H1 (cell line): ENCODE results near the gene GAS2L1. TPM values are rescaled to one million over a fixed set of nuclear protein-coding genes. Genes with fewer than 3 reads are reported as not detected.

ENCODE experiments used
- CTCF ChIA-PET: fragments of 300-600 bp; sonication (Branson Sonifier 250); formaldehyde crosslinking; loops from one replicate; lab custom pipeline; 2021; ENCODE audit not compliant: partially characterized antibody; lab: Charles Lee
- POLR2A ChIA-PET: fragments of 300-600 bp; sonication (Branson Sonifier 250); formaldehyde crosslinking; loops from one replicate; lab custom pipeline; 2021; ENCODE audit warnings: inconsistent platforms; ENCODE audit not compliant: partially characterized antibody; lab: Charles Lee
- DNase-seq, 2 experiments: peaks; one replicate each; pipeline versions ENCODE4 v3.0.0 to v3.0.0-alpha.2; 2010 to 2022; ENCODE audit warnings: low spot score in 2 of 2, low read depth in 1 of 2, mixed read lengths in 1 of 2
- FAIRE-seq: peaks from 2 replicates; lab custom pipeline; 2011; peaks lifted over from hg19 to GRCh38; lab: Jason Lieb, UNC
- H2AFZ ChIP-seq: 2 replicates; pipeline ENCODE4 v1.8.1; 2012; ENCODE audit warnings: low read length, inconsistent platforms
- H2AK5ac ChIP-seq: 2 replicates; pipeline ENCODE4 v1.6.1; 2013; ENCODE audit warnings: low read depth, low read length
- H2BK120ac ChIP-seq: replicated peaks from 2 replicates; pipeline ENCODE3; 2013; ENCODE audit warnings: low read depth, low read length, inconsistent platforms
- H2BK12ac ChIP-seq: 2 replicates; pipeline ENCODE4 v1.6.1; 2013; ENCODE audit warnings: low read depth, low read length
- H2BK15ac ChIP-seq: 2 replicates; pipeline ENCODE4 v1.6.1; 2013; ENCODE audit warnings: low read length
- H2BK20ac ChIP-seq: 2 replicates; pipeline ENCODE4 v1.6.1; 2013; ENCODE audit warnings: low read length
- H2BK5ac ChIP-seq: 2 replicates; pipeline ENCODE4 v1.6.1; 2013; ENCODE audit warnings: low read depth, low read length
- H3K14ac ChIP-seq: 2 replicates; pipeline ENCODE4 v1.6.1; 2013; ENCODE audit warnings: inconsistent platforms; ENCODE audit not compliant: insufficient read length
- H3K18ac ChIP-seq: 2 replicates; pipeline ENCODE4 v1.6.1; 2013; ENCODE audit warnings: low read length; ENCODE audit errors: extremely low read depth
- H3K23ac ChIP-seq: 2 replicates; pipeline ENCODE4 v1.6.1; 2013; ENCODE audit warnings: inconsistent platforms; ENCODE audit not compliant: insufficient read length
- H3K23me2 ChIP-seq: 2 replicates; pipeline ENCODE4 v1.6.1; 2013; ENCODE audit warnings: low read depth, low read length
- H3K27ac ChIP-seq: 2 replicates; pipeline ENCODE4 v1.6.1; 2011; ENCODE audit warnings: low read depth, low read length, inconsistent platforms
- H3K27me3 ChIP-seq, 4 experiments: replicated peaks in 1 of 4; 1 replicate in 1 of 4; 2 replicates in 3 of 4; pipeline versions ENCODE4 v1.6.1 to v1.8.1; 2011 to 2013; ENCODE audit warnings: low read length in 3 of 4, mild to moderate bottlenecking in 3 of 4, inconsistent platforms in 2 of 4, mixed read lengths in 2 of 4, moderate library complexity in 1 of 4; ENCODE audit not compliant: control insufficient read depth in 3 of 4, insufficient read depth in 3 of 4; ENCODE audit errors: extremely low read depth in 1 of 4
- H3K36me3 ChIP-seq, 4 experiments: 2 replicates each; pipeline versions ENCODE4 v1.6.1 to v1.8.1; 2011 to 2013; ENCODE audit warnings: mild to moderate bottlenecking in 4 of 4, low read length in 3 of 4, moderate library complexity in 2 of 4, control low read depth in 1 of 4, inconsistent platforms in 1 of 4; ENCODE audit not compliant: insufficient read depth in 4 of 4, control insufficient read depth in 2 of 4
- H3K4ac ChIP-seq: replicated peaks from 2 replicates; pipeline ENCODE3; 2013; ENCODE audit warnings: low read length, low read depth, mixed read lengths, inconsistent platforms; ENCODE audit not compliant: insufficient read length
- H3K4me1 ChIP-seq, 4 experiments: replicated peaks in 1 of 4; 1 replicate in 1 of 4; 2 replicates in 3 of 4; pipeline versions ENCODE4 v1.6.1 to v1.8.1; 2011 to 2013; ENCODE audit warnings: low read length in 3 of 4, inconsistent platforms in 2 of 4, mixed read lengths in 1 of 4; ENCODE audit not compliant: insufficient read depth in 4 of 4, control insufficient read depth in 3 of 4
- H3K4me2 ChIP-seq, 2 experiments: 2 replicates each; pipeline versions ENCODE4 v1.6.1 to v1.8.1; 2011 to 2013; ENCODE audit warnings: low read depth in 2 of 2, low read length in 2 of 2, control low read depth in 1 of 2, inconsistent platforms in 1 of 2, mild to moderate bottlenecking in 1 of 2; ENCODE audit not compliant: insufficient read depth in 1 of 2
- H3K4me3 ChIP-seq, 4 experiments: fragments of 200-600, 300-600 bp in 1 of 4; sonication (generic), shearing (Covaris generic), sonication (Bioruptor Twin) in 1 of 4; 2 replicates each; pipeline versions ENCODE4 v1.5.1 to v1.8.1; 2011 to 2016; ENCODE audit warnings: low read length in 4 of 4, low read depth in 3 of 4, control low read depth in 2 of 4, inconsistent platforms in 2 of 4, mild to moderate bottlenecking in 2 of 4, mixed read lengths in 1 of 4, moderate library complexity in 1 of 4; ENCODE audit not compliant: insufficient read depth in 2 of 4; ENCODE audit errors: extremely low read depth in 1 of 4
- H3K56ac ChIP-seq: replicated peaks from 2 replicates; pipeline ENCODE3; 2013; ENCODE audit warnings: low read depth, mild to moderate bottlenecking, mixed read lengths, low read length, inconsistent platforms; ENCODE audit not compliant: insufficient read length
- H3K79me1 ChIP-seq: 2 replicates; pipeline ENCODE4 v1.6.1; 2013; ENCODE audit warnings: low read depth, low read length, control low read depth
- H3K79me2 ChIP-seq, 2 experiments: 2 replicates each; pipeline versions ENCODE4 v1.6.1 to v1.8.1; 2012 to 2013; ENCODE audit warnings: low read length in 2 of 2, mild to moderate bottlenecking in 2 of 2, inconsistent platforms in 1 of 2; ENCODE audit not compliant: insufficient read depth in 2 of 2, control insufficient read depth in 1 of 2
- H3K9ac ChIP-seq, 4 experiments: replicated peaks in 1 of 4; 1 replicate in 1 of 4; 2 replicates in 3 of 4; pipeline versions ENCODE4 v1.6.1 to v1.8.1; 2011 to 2013; ENCODE audit warnings: low read depth in 3 of 4, low read length in 3 of 4, control low read depth in 2 of 4, mild to moderate bottlenecking in 2 of 4, moderate library complexity in 2 of 4, inconsistent platforms in 1 of 4; ENCODE audit errors: extremely low read depth in 1 of 4
- H3K9me3 ChIP-seq, 2 experiments: 2 replicates each; pipeline versions ENCODE4 v1.6.1 to v1.8.1; 2012 to 2013; ENCODE audit warnings: mild to moderate bottlenecking in 2 of 2, moderate library complexity in 2 of 2, control low read depth in 1 of 2, inconsistent platforms in 1 of 2, low read depth in 1 of 2, low read length in 1 of 2, mixed read lengths in 1 of 2; ENCODE audit not compliant: insufficient read depth in 2 of 2
- H4K20me1 ChIP-seq, 2 experiments: replicated peaks in 1 of 2; 2 replicates each; pipeline versions ENCODE3 to v1.8.1; 2011 to 2013; ENCODE audit warnings: inconsistent platforms in 2 of 2, low read length in 2 of 2, mild to moderate bottlenecking in 1 of 2; ENCODE audit not compliant: insufficient read depth in 2 of 2, control insufficient read depth in 1 of 2
- H4K5ac ChIP-seq: 2 replicates; pipeline ENCODE4 v1.6.1; 2013; ENCODE audit warnings: low read length, low read depth, mixed read lengths, inconsistent platforms; ENCODE audit not compliant: insufficient read length
- H4K8ac ChIP-seq: 2 replicates; pipeline ENCODE4 v1.8.0; 2013; ENCODE audit warnings: mild to moderate bottlenecking, moderate library complexity, low read length, inconsistent platforms; ENCODE audit not compliant: insufficient read depth; ENCODE audit errors: extremely low read depth
- H4K91ac ChIP-seq: replicated peaks from 2 replicates; pipeline ENCODE3; 2013; ENCODE audit warnings: low read length, mixed read lengths, inconsistent platforms; ENCODE audit not compliant: insufficient read length
- FOSL1 ChIP-seq: IDR thresholded peaks from 2 replicates; pipeline ENCODE4 v1.6.1; 2011; ENCODE audit warnings: mild to moderate bottlenecking, low read depth, low read length, moderate library complexity; ENCODE audit not compliant: insufficient read depth
- POLR2AphosphoS5 ChIP-seq: IDR thresholded peaks from 2 replicates; pipeline ENCODE4 v1.6.1; 2011; ENCODE audit warnings: low read depth, low read length
- SUZ12 ChIP-seq: fragments of 200-600 bp; sonication (generic); IDR thresholded peaks from 2 replicates; pipeline ENCODE4 v1.6.1; 2012; ENCODE audit warnings: mild to moderate bottlenecking, inconsistent platforms, low read length, moderate library complexity, mixed read lengths
- WGBS, 2 experiments: shearing (Covaris generic) in 1 of 2; methylation state at CpG; one replicate each; pipeline versions ENCODE4 v1.1.6 to v1.1.7; 2013 to 2015; ENCODE audit warnings: low lambda C conversion rate in 2 of 2, mixed read lengths in 2 of 2, inconsistent platforms in 1 of 2, low coverage in 1 of 2, missing lambda C conversion rate in 1 of 2; ENCODE audit not compliant: insufficient replicate concordance in 2 of 2, insufficient coverage in 1 of 2, insufficient read length in 1 of 2; ENCODE audit errors: extremely low coverage in 1 of 2, missing lambda C conversion rate in 1 of 2; 5-methylcytosine and 5-hydroxymethylcytosine counted together
- polyA plus RNA-seq, 7 experiments: library from polyadenylated mRNA; depleted of rRNA in 3 of 7; stranded (reverse) in 5 of 7; unstranded in 2 of 7; fragments of >200 nt in 5 of 7; fragments of 200-250 nt in 2 of 7; gene quantifications; 1 replicate in 5 of 7; 2 replicates in 1 of 7; 4 replicates in 1 of 7; pipeline versions ENCODE4 v1.2.1 to v1.2.3, GENCODE V29; 2011 to 2013; ENCODE audit warnings: missing spikeins in 2 of 7, mixed read lengths in 2 of 7
- total RNA-seq: library from RNA; stranded (reverse); fragmentation: NEBNext Ultra II Directional; extraction: Animal tissue kit (Norgen Biotek cat#: 25700); gene quantifications from 2 replicates; pipeline ENCODE4 v1.2.1, GENCODE V29; 2021

Gene GAS2L1
- total and polyA plus RNA-seq, 2 of the 8 experiments (the other 6 are each of a cell fraction or from before 2014, with no cell fraction given), result 3.6 to 10.1 TPM

GRCh38 chr22:29348041-29348440 is 41.6 kb downstream of the GAS2L1 start:
- Histone ChIP-seq H3K9ac (no peak overlapping the region; a peak in 1 of 7 replicates), H3K14ac (no peak overlapping the region), H2BK5ac (no peak overlapping the region), H4K5ac (no peak overlapping the region), H4K91ac (no peak overlapping the region), H2AFZ (no peak overlapping the region), H3K4me3 (no peak overlapping the region), H2BK120ac (no peak overlapping the region), H4K8ac (no peak overlapping the region), H3K27me3 (no peaks in the 10 kb centered on the region), H3K36me3 (peaks cover 18 to 40% (median 36%) of the 10 kb centered on the region in 4 experiments; a peak in 7 of 8 replicates), H3K56ac (no peak overlapping the region), H2BK15ac (no peak overlapping the region), H3K23me2 (no peaks in the 10 kb centered on the region), H3K4me2 (no peak overlapping the region), H2AK5ac (no peak overlapping the region), H3K27ac (no peak overlapping the region), H2BK12ac (no peak overlapping the region), H3K4me1 (no peaks in the 10 kb centered on the region), H3K18ac (no peak overlapping the region), H3K79me2 (no peaks in the 10 kb centered on the region), H3K23ac (no peak overlapping the region), H3K4ac (no peak overlapping the region), H3K79me1 (no peaks in the 10 kb centered on the region), H2BK20ac (no peak overlapping the region), H4K20me1 (peaks cover 3 to 11% of the 10 kb centered on the region in 2 experiments), H3K9me3 (no peaks in the 10 kb centered on the region)
- CTCF ChIA-PET, result interaction anchor here (2.4 kb wide), 1 partner anchor 11 kb away, joined by 8 read pairs; no protein-coding TSS in a partner anchor
- POLR2A ChIA-PET, result interaction anchor here (0.9 to 2.4 kb wide), 3 partner anchors 11 to 22 kb away, joined by 3 to 7 read pairs (median 3); no protein-coding TSS in a partner anchor
- TF ChIP-seq SUZ12 (no peak), POLR2AphosphoS5 (no peak), FOSL1 (no peak)
- DNase-seq, result no peak
- no peak for FAIRE-seq
- WGBS, 2 experiments, result 95% methylated on average over 2 of the region's 2 CpGs; no CpG with 5 or more reads in 1 of the 2 experiments
